Loucy (cell line): Measurements from ENCODE around the gene OR4F6.

Experiments
- H2AFZ ChIP-seq: fragments of 200-600 bp; sonication (generic); 2 replicates; pipeline ENCODE4 v1.6.0; 2016; ENCODE audit warnings: antibody characterized with exemption, mild to moderate bottlenecking, low read length, moderate library complexity
- H3F3A ChIP-seq: fragments of 200-600 bp; 2 replicates; pipeline ENCODE4 v1.6.0; 2016; ENCODE audit warnings: antibody characterized with exemption, low read depth, mild to moderate bottlenecking
- H3K27me3 ChIP-seq: fragments of 200-600 bp; sonication (generic); 2 replicates; pipeline ENCODE4 v1.6.1; 2014; ENCODE audit warnings: low read length, mild to moderate bottlenecking; ENCODE audit not compliant: insufficient read depth, poor library complexity, severe bottlenecking
- H3K36me3 ChIP-seq: fragments of 200-600 bp; sonication (generic); 2 replicates; pipeline ENCODE4 v1.6.1; 2016; ENCODE audit warnings: low read length; ENCODE audit not compliant: insufficient read depth
- H3K4me1 ChIP-seq: fragments of 200-600 bp; sonication (generic); 2 replicates; pipeline ENCODE4 v1.5.1; 2014; ENCODE audit warnings: low read length, mild to moderate bottlenecking; ENCODE audit not compliant: insufficient read depth, poor library complexity, severe bottlenecking
- H3K4me2 ChIP-seq: fragments of 200-600 bp; sonication (generic); 2 replicates; pipeline ENCODE4 v1.6.0; 2014; ENCODE audit warnings: antibody characterized with exemption, low read length, low read depth, mild to moderate bottlenecking; ENCODE audit not compliant: poor library complexity, severe bottlenecking
- H3K4me3 ChIP-seq: fragments of 200-600 bp; sonication (generic); 2 replicates; pipeline ENCODE4 v1.5.1; 2014; ENCODE audit warnings: low read length, mild to moderate bottlenecking, mixed read lengths; ENCODE audit not compliant: poor library complexity, severe bottlenecking
- H3K79me2 ChIP-seq: fragments of 200-600 bp; sonication (generic); 2 replicates; pipeline ENCODE4 v1.6.1; 2014; ENCODE audit warnings: low read length; ENCODE audit not compliant: insufficient read depth
- H3K9ac ChIP-seq: fragments of 200-600 bp; sonication (generic); 2 replicates; pipeline ENCODE4 v1.6.0; 2014; ENCODE audit warnings: mild to moderate bottlenecking, low read depth, low read length, moderate library complexity; ENCODE audit not compliant: poor library complexity, severe bottlenecking
- H3K9me2 ChIP-seq: fragments of 200-600 bp; sonication (generic); replicated peaks from 2 replicates; pipeline ENCODE4 v1.6.1; 2016; ENCODE audit warnings: low read depth, low read length, mixed read lengths
- H3K9me3 ChIP-seq: fragments of 200-600 bp; sonication (generic); 2 replicates; pipeline ENCODE4 v1.6.1; 2014; ENCODE audit warnings: mild to moderate bottlenecking, antibody characterized with exemption, low read length, low read depth; ENCODE audit not compliant: insufficient read depth
- H4K20me1 ChIP-seq: fragments of 200-600 bp; sonication (generic); 2 replicates; pipeline ENCODE4 v1.6.0; 2014; ENCODE audit warnings: antibody characterized with exemption, low read length, mild to moderate bottlenecking; ENCODE audit not compliant: insufficient read depth, poor library complexity, severe bottlenecking
- EZH2phosphoT487 ChIP-seq: fragments of 200-600 bp; IDR thresholded peaks from 2 replicates; pipeline ENCODE4 v1.6.1; 2018; ENCODE audit warnings: antibody characterized with exemption, mild to moderate bottlenecking, moderate library complexity, borderline replicate concordance
- TF ChIP-seq, protein P1 (sequence below): fragments of 200-600 bp; sonication (generic); conservative IDR thresholded peaks from 2 replicates; pipeline ENCODE4 v1.5.1; 2014; ENCODE audit warnings: mild to moderate bottlenecking, antibody characterized with exemption, low read length

The OR4F6 gene

DNA sequence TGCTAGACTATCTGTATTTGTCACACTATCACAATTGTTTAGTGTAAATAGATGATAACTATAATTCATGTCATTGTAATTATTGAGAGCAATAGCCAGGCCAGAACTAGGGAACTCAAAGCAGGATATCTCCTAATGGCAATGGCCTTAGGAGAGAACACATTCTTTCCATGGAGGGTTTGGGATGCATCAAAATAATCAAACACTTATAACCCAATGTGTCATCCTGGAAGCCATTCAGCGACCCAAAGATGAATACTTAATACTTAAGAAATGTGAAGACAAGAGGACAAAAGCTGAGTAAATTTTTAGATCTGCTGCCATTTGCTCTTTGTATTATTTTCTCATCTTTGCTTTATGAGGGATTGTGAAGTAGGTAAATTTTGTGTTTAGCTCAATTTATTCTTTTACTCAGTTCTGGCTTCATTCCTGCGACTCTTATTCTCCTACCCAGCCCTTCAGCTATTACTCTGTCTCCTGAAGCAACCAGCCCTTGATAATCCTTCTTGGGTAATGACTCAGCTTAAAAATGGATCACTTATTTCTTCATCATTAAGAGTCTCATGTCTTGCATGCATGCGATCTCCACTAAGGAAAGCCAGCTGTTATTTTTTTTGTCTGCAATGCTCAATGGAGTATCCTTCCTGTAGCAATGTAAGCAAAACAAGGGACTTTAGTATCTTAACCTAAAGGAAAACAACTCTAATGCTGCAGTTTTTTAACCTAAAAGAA lies 10.7 kb downstream of the OR4F6 start:
- Histone ChIP-seq H3F3A (no peaks in the 10 kb centered on the region), H3K9ac (no peak overlapping the region), H3K4me3 (no peak overlapping the region), H3K4me1 (no peaks in the 10 kb centered on the region), H3K9me3 (no peaks in the 10 kb centered on the region), H3K4me2 (no peak overlapping the region), H3K79me2 (no peaks in the 10 kb centered on the region), H3K9me2 (no peaks in the 10 kb centered on the region), H3K27me3 (no peaks in the 10 kb centered on the region), H2AFZ (no peak overlapping the region), H4K20me1 (no peaks in the 10 kb centered on the region), H3K36me3 (no peaks in the 10 kb centered on the region)
- TF ChIP-seq, protein P1, sequence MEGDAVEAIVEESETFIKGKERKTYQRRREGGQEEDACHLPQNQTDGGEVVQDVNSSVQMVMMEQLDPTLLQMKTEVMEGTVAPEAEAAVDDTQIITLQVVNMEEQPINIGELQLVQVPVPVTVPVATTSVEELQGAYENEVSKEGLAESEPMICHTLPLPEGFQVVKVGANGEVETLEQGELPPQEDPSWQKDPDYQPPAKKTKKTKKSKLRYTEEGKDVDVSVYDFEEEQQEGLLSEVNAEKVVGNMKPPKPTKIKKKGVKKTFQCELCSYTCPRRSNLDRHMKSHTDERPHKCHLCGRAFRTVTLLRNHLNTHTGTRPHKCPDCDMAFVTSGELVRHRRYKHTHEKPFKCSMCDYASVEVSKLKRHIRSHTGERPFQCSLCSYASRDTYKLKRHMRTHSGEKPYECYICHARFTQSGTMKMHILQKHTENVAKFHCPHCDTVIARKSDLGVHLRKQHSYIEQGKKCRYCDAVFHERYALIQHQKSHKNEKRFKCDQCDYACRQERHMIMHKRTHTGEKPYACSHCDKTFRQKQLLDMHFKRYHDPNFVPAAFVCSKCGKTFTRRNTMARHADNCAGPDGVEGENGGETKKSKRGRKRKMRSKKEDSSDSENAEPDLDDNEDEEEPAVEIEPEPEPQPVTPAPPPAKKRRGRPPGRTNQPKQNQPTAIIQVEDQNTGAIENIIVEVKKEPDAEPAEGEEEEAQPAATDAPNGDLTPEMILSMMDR: no peak
- TF ChIP-seq EZH2phosphoT487: no peak

DNA sequence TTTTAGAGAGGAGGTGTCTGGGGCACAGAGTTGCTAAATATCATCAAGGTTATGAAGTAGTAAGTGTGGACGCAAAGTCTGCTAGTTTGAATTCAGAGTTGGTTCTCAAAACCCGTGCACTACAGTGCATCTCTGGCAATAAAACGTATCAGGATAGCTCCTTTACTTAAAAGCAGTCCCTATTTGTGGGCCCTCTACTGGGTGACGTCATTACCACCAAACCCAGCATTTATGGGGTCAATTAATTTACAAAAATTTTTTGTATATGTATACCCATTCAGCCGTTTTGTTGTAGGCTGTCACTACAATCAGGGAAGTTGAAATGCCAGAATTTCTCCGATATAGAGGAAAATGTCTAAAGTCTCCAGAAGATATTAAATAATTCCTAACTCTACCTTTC lies 17.5 kb downstream of the OR4F6 start:
- no peak for TF ChIP-seq EZH2phosphoT487
- TF ChIP-seq, protein P1: no peak
- Histone ChIP-seq H2AFZ (no peak overlapping the region), H4K20me1 (no peaks in the 10 kb centered on the region), H3K4me3 (no peak overlapping the region), H3K79me2 (no peaks in the 10 kb centered on the region), H3K9me2 (no peaks in the 10 kb centered on the region), H3K27me3 (no peaks in the 10 kb centered on the region), H3K4me1 (peaks cover 4% of the 10 kb centered on the region), H3F3A (no peaks in the 10 kb centered on the region), H3K36me3 (no peaks in the 10 kb centered on the region), H3K9me3 (no peaks in the 10 kb centered on the region; the same call in 1 of the 2 replicates), H3K4me2 (no peak overlapping the region), H3K9ac (no peak overlapping the region)

DNA sequence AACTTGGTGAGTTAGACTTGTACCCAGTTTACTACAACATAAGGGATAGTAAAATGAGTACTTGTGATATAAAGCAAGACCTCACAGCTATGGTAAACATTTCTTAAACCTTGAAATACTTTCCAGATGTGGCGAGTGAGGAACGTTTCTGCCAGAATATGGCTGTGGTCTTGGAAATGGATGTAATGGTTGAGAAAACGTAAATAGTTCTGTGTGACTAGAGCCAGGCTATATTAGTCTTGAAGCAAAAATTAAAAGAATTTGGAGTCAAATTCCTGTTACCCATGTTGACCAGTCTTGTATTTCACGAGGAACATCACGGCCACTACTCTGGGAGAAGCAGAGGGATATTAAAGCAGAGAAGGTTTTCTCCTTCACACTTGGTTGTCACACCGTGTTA lies 23.9 kb downstream of the OR4F6 start:
- Histone ChIP-seq H3K27me3 (no peaks in the 10 kb centered on the region), H3K4me1 (peaks cover 4% of the 10 kb centered on the region), H3F3A (no peaks in the 10 kb centered on the region), H3K4me2 (no peak overlapping the region), H3K9me3 (no peaks in the 10 kb centered on the region; the same call in 1 of the 2 replicates), H2AFZ (no peak overlapping the region), H3K9me2 (no peaks in the 10 kb centered on the region), H3K36me3 (no peaks in the 10 kb centered on the region), H3K4me3 (no peak overlapping the region), H3K9ac (no peak overlapping the region), H3K79me2 (no peaks in the 10 kb centered on the region), H4K20me1 (no peaks in the 10 kb centered on the region)
- TF ChIP-seq, protein P1: no peak
- TF ChIP-seq EZH2phosphoT487: no peak
